H1 (cell line): ENCODE results near the gene DNAL1.

Experiments used
- CHD1 ChIP-seq: IDR thresholded peaks from 2 replicates; pipeline ENCODE4 v1.6.1; 2012; ENCODE audit warnings: low read depth, low read length, improper control_type of control experiment
- CTBP2 ChIP-seq: IDR thresholded peaks from 2 replicates; pipeline ENCODE4 v1.7.0; 2011; ENCODE audit warnings: borderline replicate concordance, mild to moderate bottlenecking, moderate library complexity, mixed read lengths, low read length; ENCODE audit not compliant: insufficient read depth, insufficient read length
- CTCF ChIP-seq, 3 experiments: IDR thresholded peaks; 1 replicate in 2 of 3; 2 replicates in 1 of 3; pipeline versions ENCODE4 v1.5.1 to v1.6.1; 2011; ENCODE audit warnings: low read length in 3 of 3, mild to moderate bottlenecking in 3 of 3, inconsistent platforms in 2 of 3, low read depth in 1 of 3, moderate library complexity in 1 of 3; ENCODE audit not compliant: insufficient read depth in 1 of 3; ENCODE audit errors: control extremely low read depth in 1 of 3
- EZH2 ChIP-seq: fragments of 200-600 bp; sonication (generic); IDR thresholded peaks from 2 replicates; pipeline ENCODE4 v1.7.1; 2012; ENCODE audit warnings: low read depth, mild to moderate bottlenecking, moderate library complexity, low read length, inconsistent platforms; ENCODE audit not compliant: severe bottlenecking
- MAFK ChIP-seq: IDR thresholded peaks from 2 replicates; pipeline ENCODE4 v1.6.1; 2012; ENCODE audit warnings: low read depth, mild to moderate bottlenecking, improper control_type of control experiment, low read length
- POLR2A ChIP-seq, 2 experiments: IDR thresholded peaks; 1 replicate in 1 of 2; 2 replicates in 1 of 2; pipeline ENCODE4 v1.6.1; 2011; ENCODE audit warnings: low read depth in 2 of 2, low read length in 2 of 2, mild to moderate bottlenecking in 2 of 2; ENCODE audit errors: control extremely low read depth in 1 of 2
- POLR2AphosphoS5 ChIP-seq: IDR thresholded peaks from 2 replicates; pipeline ENCODE4 v1.6.1; 2011; ENCODE audit warnings: low read depth, low read length
- RFX5 ChIP-seq: IDR thresholded peaks from 2 replicates; pipeline ENCODE4 v1.6.1; 2011; ENCODE audit warnings: low read depth, low read length, improper control_type of control experiment, borderline replicate concordance
- USF2 ChIP-seq: IDR thresholded peaks from 2 replicates; pipeline ENCODE4 v1.6.1; 2011; ENCODE audit warnings: low read length, improper control_type of control experiment

- TF ChIP-seq USF2 (no peak), CTCF (IDR thresholded peaks at IDR 0.05; ENCODE audit: control extremely low read depth in 1 of 3, insufficient read depth in 1 of 3, low read depth in 1 of 3, low read length in 3 of 3) (no peak), POLR2AphosphoS5 (no peak), MAFK (no peak), POLR2A (IDR thresholded peaks at IDR 0.05; ENCODE audit: control extremely low read depth in 1 of 2, low read depth in 2 of 2, low read length in 2 of 2) (no peak), RFX5 (no peak), EZH2 (no peak), CTBP2 (no peak), CHD1 (no peak)
Measured at GRCh38 chr14:73721101-73721821, 76.5 kb downstream of the DNAL1 start.
